Measurements from ENCODE around the gene KIAA1549.

DNA sequence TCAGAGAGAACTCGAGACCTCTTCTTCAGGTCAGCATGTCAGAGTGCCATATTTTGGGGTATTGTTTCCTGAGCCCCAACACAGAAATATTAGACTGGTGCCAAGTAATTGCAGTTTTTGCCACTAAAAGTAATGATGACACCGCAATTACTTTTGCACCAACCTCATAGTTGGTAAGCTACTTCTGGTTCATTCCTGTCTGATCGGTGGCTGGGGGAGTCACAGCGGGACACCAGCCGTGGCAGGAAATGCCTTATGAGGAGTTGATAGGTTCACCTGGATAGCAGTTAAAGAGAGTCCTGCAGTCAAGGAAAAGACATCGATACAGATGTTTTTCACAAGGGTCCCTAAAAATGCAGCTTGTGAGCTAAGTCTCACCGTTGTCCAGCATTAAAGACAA lies 159.3 kb downstream of the KIAA1549 start:
- no peak for TF ChIP-seq CTCF (IDR thresholded peaks at IDR 0.05)
- no peak for TF ChIP-seq EZH2 (IDR thresholded peaks at IDR 0.05; ENCODE audit: borderline replicate concordance, insufficient read depth, low read depth, low read length, poor library complexity, severe bottlenecking)

All from B cell (primary cell).